IPS-18a (cell line): ENCODE measurements around the gene ADARB2.

Source experiments
- H3K27ac ChIP-seq: one replicate; pipeline ENCODE4 v1.5.1; 2013; ENCODE audit warnings: low read length
- H3K27me3 ChIP-seq: one replicate; pipeline ENCODE4 v1.6.1; 2013; ENCODE audit warnings: mild to moderate bottlenecking, low read length; ENCODE audit not compliant: control insufficient read depth, insufficient read depth
- H3K36me3 ChIP-seq: one replicate; pipeline ENCODE4 v1.6.1; 2013; ENCODE audit warnings: low read depth, low read length; ENCODE audit not compliant: control insufficient read depth
- H3K4me1 ChIP-seq: one replicate; pipeline ENCODE4 v1.6.1; 2013; ENCODE audit warnings: low read depth, low read length; ENCODE audit not compliant: control insufficient read depth
- H3K4me3 ChIP-seq: one replicate; pipeline ENCODE4 v1.5.1; 2013; ENCODE audit warnings: low read length
- H3K9ac ChIP-seq: one replicate; pipeline ENCODE4 v1.6.1; 2013; ENCODE audit warnings: mild to moderate bottlenecking, low read length, moderate library complexity
- H3K9me3 ChIP-seq: one replicate; pipeline ENCODE4 v1.6.1; 2013; ENCODE audit warnings: low read depth, low read length; ENCODE audit not compliant: control insufficient read depth

ADARB2 gene

GRCh38 chr10:1752153-1752552 is 14.8 kb upstream of the ADARB2 start:
- Histone ChIP-seq H3K9ac (no peak overlapping the region), H3K9me3 (peaks cover 7% of the 10 kb centered on the region), H3K4me3 (no peak overlapping the region), H3K27me3 (peaks cover 6% of the 10 kb centered on the region), H3K36me3 (no peaks in the 10 kb centered on the region), H3K4me1 (peaks cover 9% of the 10 kb centered on the region), H3K27ac (no peak overlapping the region)

GRCh38 chr10:1747590-1748157 is 10.3 kb upstream of the ADARB2 start:
- H3K9me3 ChIP-seq, result peaks cover 7% of the 10 kb centered on the region
- H3K27me3 ChIP-seq, result no peaks in the 10 kb centered on the region
- no peaks in the 10 kb centered on the region for H3K4me1 ChIP-seq
- no peak overlapping the region for H3K27ac ChIP-seq
- no peaks in the 10 kb centered on the region for H3K36me3 ChIP-seq
- no peak overlapping the region for H3K4me3 ChIP-seq
- H3K9ac ChIP-seq, result no peak overlapping the region

- peaks cover 7% of the 10 kb centered on the region for H3K9me3 ChIP-seq
- H3K27me3 ChIP-seq, result no peaks in the 10 kb centered on the region
- no peak overlapping the region for H3K27ac ChIP-seq
- no peaks in the 10 kb centered on the region for H3K4me1 ChIP-seq
- no peak overlapping the region for H3K4me3 ChIP-seq
- no peak overlapping the region for H3K9ac ChIP-seq
- H3K36me3 ChIP-seq, result no peaks in the 10 kb centered on the region
These were observed 9.5 kb upstream of the ADARB2 start for GRCh38 chr10:1746796-1747195.

- no peak overlapping the region for H3K4me3 ChIP-seq
- no peaks in the 10 kb centered on the region for H3K27me3 ChIP-seq
- no peaks in the 10 kb centered on the region for H3K36me3 ChIP-seq
- H3K27ac ChIP-seq, result no peak overlapping the region
- no peak overlapping the region for H3K9ac ChIP-seq
- peaks cover 5% of the 10 kb centered on the region for H3K9me3 ChIP-seq
- H3K4me1 ChIP-seq, result no peaks in the 10 kb centered on the region
These were observed 8.6 kb upstream of the ADARB2 start for GRCh38 chr10:1745780-1746456.

- Histone ChIP-seq H3K27me3 (peaks cover 3% of the 10 kb centered on the region), H3K4me3 (no peak overlapping the region), H3K9me3 (no peaks in the 10 kb centered on the region), H3K27ac (no peak overlapping the region), H3K36me3 (no peaks in the 10 kb centered on the region), H3K4me1 (peaks cover 3% of the 10 kb centered on the region), H3K9ac (no peak overlapping the region)
These were observed 7.2 kb upstream of the ADARB2 start for GRCh38 chr10:1744524-1744923.

- H3K4me3 ChIP-seq, result no peak overlapping the region
- no peak overlapping the region for H3K27ac ChIP-seq
- no peaks in the 10 kb centered on the region for H3K36me3 ChIP-seq
- peaks cover 16% of the 10 kb centered on the region for H3K27me3 ChIP-seq
- peaks cover 5% of the 10 kb centered on the region for H3K4me1 ChIP-seq
- no peak overlapping the region for H3K9ac ChIP-seq
- no peaks in the 10 kb centered on the region for H3K9me3 ChIP-seq
These were observed 5.8 kb upstream of the ADARB2 start for GRCh38 chr10:1743141-1743540.

GRCh38 chr10:1741450-1741849 is 4.1 kb upstream of the ADARB2 start:
- Histone ChIP-seq H3K9ac (no peak overlapping the region), H3K4me1 (peaks cover 8% of the 10 kb centered on the region), H3K9me3 (no peaks in the 10 kb centered on the region), H3K4me3 (no peak overlapping the region), H3K27me3 (peaks cover 28% of the 10 kb centered on the region), H3K27ac (no peak overlapping the region), H3K36me3 (no peaks in the 10 kb centered on the region)

- no peak overlapping the region for H3K4me3 ChIP-seq
- no peak overlapping the region for H3K9ac ChIP-seq
- no peaks in the 10 kb centered on the region for H3K9me3 ChIP-seq
- H3K4me1 ChIP-seq, result peaks cover 8% of the 10 kb centered on the region
- H3K27me3 ChIP-seq, result peaks cover 45% of the 10 kb centered on the region
- H3K36me3 ChIP-seq, result no peaks in the 10 kb centered on the region
- no peak overlapping the region for H3K27ac ChIP-seq
These were observed 2.4 kb upstream of the ADARB2 start for GRCh38 chr10:1739751-1740150.

- no peak overlapping the region for H3K27ac ChIP-seq
- H3K27me3 ChIP-seq, result peaks cover 51% of the 10 kb centered on the region
- no peak overlapping the region for H3K9ac ChIP-seq
- H3K9me3 ChIP-seq, result no peaks in the 10 kb centered on the region
- no peaks in the 10 kb centered on the region for H3K36me3 ChIP-seq
- peaks cover 8% of the 10 kb centered on the region for H3K4me1 ChIP-seq
- H3K4me3 ChIP-seq, result no peak overlapping the region
These were observed 1.6 kb upstream of the ADARB2 start for GRCh38 chr10:1738950-1739349.

GRCh38 chr10:1736972-1737221 is 428 bp downstream of the ADARB2 start:
- Histone ChIP-seq H3K36me3 (no peaks in the 10 kb centered on the region), H3K27me3 (peaks cover 51% of the 10 kb centered on the region), H3K9ac (no peak overlapping the region), H3K4me3 (peak overlapping the region; percentile 63), H3K9me3 (no peaks in the 10 kb centered on the region), H3K4me1 (peaks cover 8% of the 10 kb centered on the region), H3K27ac (no peak overlapping the region)

- H3K36me3 ChIP-seq, result no peaks in the 10 kb centered on the region
- H3K27ac ChIP-seq, result no peak overlapping the region
- H3K4me1 ChIP-seq, result peaks cover 14% of the 10 kb centered on the region
- H3K27me3 ChIP-seq, result peaks cover 51% of the 10 kb centered on the region
- no peaks in the 10 kb centered on the region for H3K9me3 ChIP-seq
- H3K4me3 ChIP-seq, result peak overlapping the region; percentile 63
- H3K9ac ChIP-seq, result no peak overlapping the region
These were observed 967 bp downstream of the ADARB2 start for GRCh38 chr10:1736144-1736971.

- H3K27me3 ChIP-seq, result peaks cover 51% of the 10 kb centered on the region
- H3K9ac ChIP-seq, result no peak overlapping the region
- no peaks in the 10 kb centered on the region for H3K36me3 ChIP-seq
- H3K4me3 ChIP-seq, result no peak overlapping the region
- H3K9me3 ChIP-seq, result no peaks in the 10 kb centered on the region
- H3K4me1 ChIP-seq, result peaks cover 15% of the 10 kb centered on the region
- H3K27ac ChIP-seq, result no peak overlapping the region
These were observed 1.8 kb downstream of the ADARB2 start for GRCh38 chr10:1735562-1735961.
